Measurements from ENCODE around the gene PALLD. TPM values are rescaled to one million over a fixed set of nuclear protein-coding genes. Genes with fewer than 3 reads are reported as not detected.

The PALLD gene
- total RNA-seq, 1 experiment from 2014 or later: 18.3 TPM

DNA sequence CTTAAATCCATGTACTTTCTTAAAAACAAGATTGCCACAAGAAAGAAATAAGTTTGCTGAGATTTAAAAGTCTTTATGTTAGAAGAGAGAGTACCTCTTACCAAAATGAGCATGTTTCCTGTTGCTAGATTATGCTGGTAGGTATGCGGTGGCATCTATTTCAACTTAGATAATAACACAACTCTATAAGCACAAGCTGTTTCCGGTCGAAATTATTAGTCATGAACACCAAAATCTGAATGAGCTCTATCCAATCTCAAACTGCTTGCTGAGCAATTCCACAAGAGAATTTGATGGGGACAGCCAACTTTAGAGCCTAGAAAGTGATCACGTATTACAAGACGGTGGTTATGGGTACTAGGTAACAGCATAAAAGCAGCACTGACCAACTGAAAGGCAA lies 463.9 kb downstream of the PALLD start:
- H4K20me1 ChIP-seq (ENCODE audit: control insufficient read depth, insufficient read depth, insufficient read length): no peaks in the 10 kb centered on the region
- H3K79me1 ChIP-seq (ENCODE audit: insufficient read depth, low read depth, low read length, poor library complexity, severe bottlenecking): no peaks in the 10 kb centered on the region
- H3K9ac ChIP-seq (ENCODE audit: extremely low read depth, insufficient read length, low read length): no peak overlapping the region
- Mint-ChIP-seq H3K4me3 (no peak overlapping the region), H3K9me3 (peaks cover 12 to 14% of the 10 kb centered on the region in 2 experiments; a peak in 4 of 5 replicates), H3K27ac (no peak overlapping the region), H3K36me3 (ENCODE audit: insufficient read depth in 1 of 3, low read depth in 3 of 3) (peaks cover 11 to 18% (median 12%) of the 10 kb centered on the region in 3 experiments), H3K27me3 (ENCODE audit: low read depth) (no peaks in the 10 kb centered on the region), H3K4me1 (no peaks in the 10 kb centered on the region)
- H3K18ac ChIP-seq (ENCODE audit: insufficient read length, low read depth, low read length): no peak overlapping the region
- H2BK20ac ChIP-seq (ENCODE audit: low read depth, low read length, poor library complexity, severe bottlenecking): no peak overlapping the region
- no peak overlapping the region for H2BK12ac ChIP-seq (ENCODE audit: insufficient read length, low read depth, low read length)
- H3K23ac ChIP-seq (ENCODE audit: insufficient read length, low read depth, low read length): no peak overlapping the region
- H2AFZ ChIP-seq (ENCODE audit: low read length): no peak overlapping the region
- H3K14ac ChIP-seq (ENCODE audit: insufficient read depth, low read length): no peak overlapping the region
- no peak overlapping the region for H4K5ac ChIP-seq (ENCODE audit: insufficient read length, low read depth, low read length)
- no peak for DNase-seq
- H3K4ac ChIP-seq (ENCODE audit: low read depth, low read length): no peak overlapping the region
- H4K8ac ChIP-seq (replicated peaks; ENCODE audit: insufficient read length, low read depth, low read length): no peak overlapping the region
- no peak overlapping the region for H3K56ac ChIP-seq (ENCODE audit: insufficient read length, low read depth, low read length)
- H3K79me2 ChIP-seq (ENCODE audit: insufficient read depth, low read length): no peaks in the 10 kb centered on the region
- H3K4me2 ChIP-seq (ENCODE audit: insufficient read depth, insufficient read length, low read length): no peak overlapping the region
- H3K4me1 ChIP-seq (ENCODE audit: insufficient read depth, low read length): no peaks in the 10 kb centered on the region
- H2BK15ac ChIP-seq (ENCODE audit: low read depth, low read length): no peak overlapping the region
- H4K91ac ChIP-seq (ENCODE audit: insufficient read length, low read depth, low read length): no peak overlapping the region
- H2BK120ac ChIP-seq (ENCODE audit: low read depth, low read length, poor library complexity, severe bottlenecking): no peak overlapping the region
- no peak overlapping the region for H2BK5ac ChIP-seq (ENCODE audit: insufficient read length, low read length)
- H3K27me3 ChIP-seq (ENCODE audit: insufficient read depth, low read length): no peaks in the 10 kb centered on the region
- TF ChIP-seq, protein P1, sequence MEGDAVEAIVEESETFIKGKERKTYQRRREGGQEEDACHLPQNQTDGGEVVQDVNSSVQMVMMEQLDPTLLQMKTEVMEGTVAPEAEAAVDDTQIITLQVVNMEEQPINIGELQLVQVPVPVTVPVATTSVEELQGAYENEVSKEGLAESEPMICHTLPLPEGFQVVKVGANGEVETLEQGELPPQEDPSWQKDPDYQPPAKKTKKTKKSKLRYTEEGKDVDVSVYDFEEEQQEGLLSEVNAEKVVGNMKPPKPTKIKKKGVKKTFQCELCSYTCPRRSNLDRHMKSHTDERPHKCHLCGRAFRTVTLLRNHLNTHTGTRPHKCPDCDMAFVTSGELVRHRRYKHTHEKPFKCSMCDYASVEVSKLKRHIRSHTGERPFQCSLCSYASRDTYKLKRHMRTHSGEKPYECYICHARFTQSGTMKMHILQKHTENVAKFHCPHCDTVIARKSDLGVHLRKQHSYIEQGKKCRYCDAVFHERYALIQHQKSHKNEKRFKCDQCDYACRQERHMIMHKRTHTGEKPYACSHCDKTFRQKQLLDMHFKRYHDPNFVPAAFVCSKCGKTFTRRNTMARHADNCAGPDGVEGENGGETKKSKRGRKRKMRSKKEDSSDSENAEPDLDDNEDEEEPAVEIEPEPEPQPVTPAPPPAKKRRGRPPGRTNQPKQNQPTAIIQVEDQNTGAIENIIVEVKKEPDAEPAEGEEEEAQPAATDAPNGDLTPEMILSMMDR (conservative IDR thresholded peaks at IDR 0.05): no peak
- H3K27ac ChIP-seq (ENCODE audit: insufficient read length, low read depth, low read length): no peak overlapping the region
- no peaks in the 10 kb centered on the region for H3K9me3 ChIP-seq (ENCODE audit: control insufficient read depth, low read depth, low read length)
- H2AK5ac ChIP-seq (ENCODE audit: insufficient read length, low read length): no peak overlapping the region
- WGBS (ENCODE audit: extremely low coverage, insufficient read length, low lambda C conversion rate): no CpG with 5 or more reads among the region's 5 CpGs
- no peak overlapping the region for H3T11ph ChIP-seq (ENCODE audit: low read length)
- no peaks in the 10 kb centered on the region for H3K23me2 ChIP-seq (ENCODE audit: insufficient read length, low read depth, low read length, poor library complexity, severe bottlenecking)

All from H9 (cell line).